ENCODE data around the gene CRTC3. TPM values are rescaled to one million over a fixed set of nuclear protein-coding genes. Genes with fewer than 3 reads are reported as not detected.

The CRTC3 gene
- total and polyA plus RNA-seq, 2 of the 13 experiments (the other 11 are each of a cell fraction or from before 2014, with no cell fraction given): 8.4 to 11.8 TPM

DNA sequence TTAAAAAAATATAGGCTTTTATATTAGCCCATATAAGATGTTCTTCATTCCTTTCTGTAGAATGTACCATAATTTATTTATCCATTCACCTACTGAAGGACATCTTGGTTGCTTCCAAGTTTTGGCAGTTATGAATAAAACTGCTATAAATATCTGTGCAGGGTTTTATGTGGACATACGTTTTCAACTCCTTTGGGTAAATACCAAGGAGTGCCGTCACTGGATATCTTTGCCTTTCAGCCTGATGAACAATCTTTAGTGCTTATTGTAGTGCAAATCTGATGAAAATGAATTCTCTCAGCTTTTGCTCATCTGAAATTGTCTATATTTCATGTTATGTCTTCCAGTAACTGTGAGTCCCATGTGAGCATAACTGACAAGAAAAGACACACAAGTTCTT lies 160.9 kb downstream of the CRTC3 start:
- no peak for FAIRE-seq
- ChIA-PET CTCF (ENCODE audit: low intra/inter-chr PET ratio, low total read pairs) (no interaction called here), POLR2A (no interaction called here)
- DNase-seq (ENCODE audit: low spot score): no peak
- H3K79me2 ChIP-seq (ENCODE audit: insufficient read depth, low read length): no peaks in the 10 kb centered on the region
- no peak overlapping the region for H2AFZ ChIP-seq (ENCODE audit: low read length)
- H3K4me1 ChIP-seq (ENCODE audit: insufficient read depth, low read length): no peaks in the 10 kb centered on the region
- no peak overlapping the region for H3K4me2 ChIP-seq (ENCODE audit: low read depth, low read length)
- TF ChIP-seq MED13 (CRISPR knock-in tag; IDR thresholded peaks at IDR 0.05) (no peak), ZNF207 (IDR thresholded peaks at IDR 0.05; ENCODE audit: borderline replicate concordance) (no peak), YEATS2 (CRISPR knock-in tag; IDR thresholded peaks at IDR 0.05; ENCODE audit: borderline replicate concordance) (no peak), YEATS4 (CRISPR knock-in tag; IDR thresholded peaks at IDR 0.05; ENCODE audit: borderline replicate concordance) (no peak), ATF7-NPFF (CRISPR knock-in tag; IDR thresholded peaks at IDR 0.05; ENCODE audit: low read depth) (no peak), CBX1 (IDR thresholded peaks at IDR 0.05; ENCODE audit: low read depth) (no peak), NFIB (CRISPR knock-in tag; IDR thresholded peaks at IDR 0.05; ENCODE audit: borderline replicate concordance) (no peak), ZMYM3 (CRISPR knock-in tag; IDR thresholded peaks at IDR 0.05) (no peak), ELF4 (CRISPR knock-in tag; IDR thresholded peaks at IDR 0.05; ENCODE audit: borderline replicate concordance) (no peak), RCOR2 (CRISPR knock-in tag; IDR thresholded peaks at IDR 0.05) (no peak), MAFG (CRISPR knock-in tag; IDR thresholded peaks at IDR 0.05) (no peak)
- TF ChIP-seq, protein P1, sequence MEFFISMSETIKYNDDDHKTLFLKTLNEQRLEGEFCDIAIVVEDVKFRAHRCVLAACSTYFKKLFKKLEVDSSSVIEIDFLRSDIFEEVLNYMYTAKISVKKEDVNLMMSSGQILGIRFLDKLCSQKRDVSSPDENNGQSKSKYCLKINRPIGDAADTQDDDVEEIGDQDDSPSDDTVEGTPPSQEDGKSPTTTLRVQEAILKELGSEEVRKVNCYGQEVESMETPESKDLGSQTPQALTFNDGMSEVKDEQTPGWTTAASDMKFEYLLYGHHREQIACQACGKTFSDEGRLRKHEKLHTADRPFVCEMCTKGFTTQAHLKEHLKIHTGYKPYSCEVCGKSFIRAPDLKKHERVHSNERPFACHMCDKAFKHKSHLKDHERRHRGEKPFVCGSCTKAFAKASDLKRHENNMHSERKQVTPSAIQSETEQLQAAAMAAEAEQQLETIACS (CRISPR knock-in tag; IDR thresholded peaks at IDR 0.05): no peak
- no peak overlapping the region for H3K9ac ChIP-seq (ENCODE audit: insufficient read depth, low read depth, low read length)
- no peak for ATAC-seq
- no peaks in the 10 kb centered on the region for H4K20me1 ChIP-seq (ENCODE audit: insufficient read depth, low read length)
- no TSS peak for BruUV-seq (replicated peaks)
- no peaks in the 10 kb centered on the region for H3K36me3 ChIP-seq (replicated peaks in 1 of 2; ENCODE audit: control insufficient read depth in 1 of 2, insufficient read depth in 2 of 2, low read length in 2 of 2)
- no peak overlapping the region for H3K4me3 ChIP-seq (replicated peaks in 1 of 3; ENCODE audit: insufficient read depth in 1 of 3, low read depth in 2 of 3, low read length in 3 of 3)
- H3K9me3 ChIP-seq (ENCODE audit: low read length): no peaks in the 10 kb centered on the region
- H3K27me3 ChIP-seq (ENCODE audit: control insufficient read depth in 1 of 2, insufficient read depth in 2 of 2, low read length in 2 of 2): no peaks in the 10 kb centered on the region
- WGBS (ENCODE audit: low lambda C conversion rate): 59% methylated on average over 2 of the region's 2 CpGs
- in situ Hi-C loops (cut with HindIII; ENCODE audit: extremely low pct_ligation_motif_present, low pct_unique_long_range_greater_than_20kb) (loop anchor here (5.0 kb wide), 1 partner anchor 43 kb away; no protein-coding TSS in a partner anchor), intact Hi-C loops (cut with micrococcal nuclease; ENCODE audit: unreplicated experiment) (no loop called here)
- no peak overlapping the region for H3K27ac ChIP-seq (ENCODE audit: extremely low read length, insufficient read depth, low read length)
